Spleen (tissue), 11 donors: Measurements from ENCODE around the gene SLX4. TPM values are rescaled to one million over a fixed set of nuclear protein-coding genes. Genes with fewer than 3 reads are reported as not detected.

Source experiments
- DNase-seq: peaks from one replicate; pipeline ENCODE4 v3.0.0-alpha.2; 2020
- H3K27ac ChIP-seq, 8 donors: fragments of 200-600 bp; sonication (generic) in 7 of 8; 1 replicate in 4 of 8; 2 replicates in 4 of 8; pipeline versions ENCODE4 v1.5.0 to v1.8.0; 2016 to 2021; ENCODE audit warnings: inconsistent platforms in 4 of 8, mild to moderate bottlenecking in 4 of 8, moderate library complexity in 1 of 8
- H3K27me3 ChIP-seq, 7 donors: fragments of 200-600 bp; sonication (generic) in 6 of 7; replicated peaks in 1 of 7; 1 replicate in 4 of 7; 2 replicates in 3 of 7; pipeline versions ENCODE4 v1.5.0 to v1.8.0; 2016 to 2021; ENCODE audit warnings: inconsistent platforms in 3 of 7, mild to moderate bottlenecking in 1 of 7
- H3K36me3 ChIP-seq, 6 donors: fragments of 200-600 bp; sonication (generic) in 5 of 6; 1 replicate in 4 of 6; 2 replicates in 2 of 6; pipeline versions ENCODE4 v1.5.0 to v1.8.0; 2016 to 2021; ENCODE audit warnings: inconsistent platforms in 2 of 6
- H3K4me1 ChIP-seq, 6 donors: fragments of 200-600 bp; sonication (generic) in 5 of 6; 1 replicate in 3 of 6; 2 replicates in 3 of 6; pipeline versions ENCODE4 v1.5.0 to v1.8.0; 2016 to 2021; ENCODE audit warnings: inconsistent platforms in 3 of 6
- H3K4me3 ChIP-seq, 8 donors: fragments of 200-600 bp; sonication (generic) in 7 of 8; 1 replicate in 4 of 8; 2 replicates in 4 of 8; pipeline versions ENCODE4 v1.5.0 to v1.8.0; 2016 to 2021; ENCODE audit warnings: inconsistent platforms in 4 of 8, mild to moderate bottlenecking in 4 of 8, moderate library complexity in 2 of 8
- H3K9me3 ChIP-seq, 8 donors: fragments of 200-600 bp; sonication (generic) in 7 of 8; 1 replicate in 4 of 8; 2 replicates in 4 of 8; pipeline versions ENCODE4 v1.5.0 to v1.8.0; 2016 to 2021; ENCODE audit warnings: inconsistent platforms in 4 of 8
- POLR2A ChIP-seq, 3 donors: fragments of 450-650 bp; IDR thresholded peaks; one replicate each; pipeline ENCODE4 v1.5.1; 2017; ENCODE audit warnings: antibody characterized with exemption in 3 of 3, mild to moderate bottlenecking in 1 of 3
- POLR2AphosphoS5 ChIP-seq, 3 donors: sonication (generic); formaldehyde crosslinking; IDR thresholded peaks; one replicate each; pipeline ENCODE4 v1.5.1; 2017; ENCODE audit warnings: antibody characterized with exemption in 3 of 3
- WGBS, 5 donors: extraction: QIAGEN DNeasy Blood & Tissue Kit in 3 of 5; methylation state at CpG; one replicate each; pipeline versions ENCODE4 v1.1.5 to v1.1.7; 2013 to 2018; 5-methylcytosine and 5-hydroxymethylcytosine counted together
- intact Hi-C: fragments of 100-400 bp; cut with DNase I; formaldehyde crosslinking; loops from one replicate; pipeline ENCODE4 v1.15.0; 2023; ENCODE audit warnings: low total_unique reads
- polyA plus RNA-seq, 3 donors: library from polyadenylated mRNA; stranded (reverse); fragments of 200-250 nt; gene quantifications; one replicate each; pipeline ENCODE4 v1.2.1, GENCODE V29; 2013
- total RNA-seq, 7 donors: library from RNA; depleted of rRNA in 3 of 7; stranded (reverse); fragments of >200 nt in 3 of 7; fragmentation: NEBNext Ultra II Directional in 4 of 7; extraction: Animal tissue kit (Norgen Biotek cat#: 25700) in 4 of 7; gene quantifications; one replicate each; pipeline versions ENCODE4 v1.1.0 to v1.2.1, GENCODE V29; 2016 to 2021
- TF ChIP-seq, protein P1 (sequence below), 11 experiments: fragments of 200-600 bp in 7 of 11; fragments of 450-650 bp in 4 of 11; sonication (generic) in 4 of 11; IDR thresholded peaks in 8 of 11; conservative IDR thresholded peaks in 3 of 11; 1 replicate in 7 of 11; 2 replicates in 4 of 11; pipeline versions ENCODE4 v1.4.0 to v1.8.0; 2016 to 2021; ENCODE audit warnings: antibody characterized with exemption in 11 of 11, inconsistent platforms in 4 of 11, mild to moderate bottlenecking in 1 of 11
- donor health status: healthy with polysubstance abuse.
- donor health status: DM: no; HTN: no; CAD: no; lungs with moderate emphysema.
- donor health status: DM: no; HTN: no; CAD: no.
- donor health status: Bipolar disorder and iron deficiency.
- donor health status: healthy.
- donor health status: DM: no; HTN: no; CAD: no.
- donor health status: DM: yes; HTN: yes; CAD: no.

The SLX4 gene
- total and polyA plus RNA-seq, 10 donors, result 1.8 to 8.8 (median 7.0) TPM

GRCh38 chr16:3625911-3626732 is 14.7 kb upstream of the SLX4 start:
- H3K4me3 ChIP-seq, result no peak overlapping the region
- no peaks in the 10 kb centered on the region for H3K27me3 ChIP-seq
- H3K36me3 ChIP-seq, result no peaks in the 10 kb centered on the region
- TF ChIP-seq, protein P1, sequence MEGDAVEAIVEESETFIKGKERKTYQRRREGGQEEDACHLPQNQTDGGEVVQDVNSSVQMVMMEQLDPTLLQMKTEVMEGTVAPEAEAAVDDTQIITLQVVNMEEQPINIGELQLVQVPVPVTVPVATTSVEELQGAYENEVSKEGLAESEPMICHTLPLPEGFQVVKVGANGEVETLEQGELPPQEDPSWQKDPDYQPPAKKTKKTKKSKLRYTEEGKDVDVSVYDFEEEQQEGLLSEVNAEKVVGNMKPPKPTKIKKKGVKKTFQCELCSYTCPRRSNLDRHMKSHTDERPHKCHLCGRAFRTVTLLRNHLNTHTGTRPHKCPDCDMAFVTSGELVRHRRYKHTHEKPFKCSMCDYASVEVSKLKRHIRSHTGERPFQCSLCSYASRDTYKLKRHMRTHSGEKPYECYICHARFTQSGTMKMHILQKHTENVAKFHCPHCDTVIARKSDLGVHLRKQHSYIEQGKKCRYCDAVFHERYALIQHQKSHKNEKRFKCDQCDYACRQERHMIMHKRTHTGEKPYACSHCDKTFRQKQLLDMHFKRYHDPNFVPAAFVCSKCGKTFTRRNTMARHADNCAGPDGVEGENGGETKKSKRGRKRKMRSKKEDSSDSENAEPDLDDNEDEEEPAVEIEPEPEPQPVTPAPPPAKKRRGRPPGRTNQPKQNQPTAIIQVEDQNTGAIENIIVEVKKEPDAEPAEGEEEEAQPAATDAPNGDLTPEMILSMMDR (IDR thresholded peaks at IDR 0.05 in 8 of 11, conservative IDR thresholded peaks at IDR 0.05 in 3 of 11), result no peak
- TF ChIP-seq POLR2A (IDR thresholded peaks at IDR 0.05) (no peak), POLR2AphosphoS5 (IDR thresholded peaks at IDR 0.05) (no peak)
- DNase-seq, result no peak
- H3K9me3 ChIP-seq, result no peaks in the 10 kb centered on the region
- intact Hi-C loops, result no loop called here
- H3K27ac ChIP-seq, result peak overlapping the region; percentile 5 to 72 (median 42)
- H3K4me1 ChIP-seq, result peaks cover 4 to 68% (median 37%) of the 10 kb centered on the region in 6 donors
- WGBS, 5 donors, result 57 to 67% (median 60%) methylated on average over 4 of the region's 4 CpGs

DNA sequence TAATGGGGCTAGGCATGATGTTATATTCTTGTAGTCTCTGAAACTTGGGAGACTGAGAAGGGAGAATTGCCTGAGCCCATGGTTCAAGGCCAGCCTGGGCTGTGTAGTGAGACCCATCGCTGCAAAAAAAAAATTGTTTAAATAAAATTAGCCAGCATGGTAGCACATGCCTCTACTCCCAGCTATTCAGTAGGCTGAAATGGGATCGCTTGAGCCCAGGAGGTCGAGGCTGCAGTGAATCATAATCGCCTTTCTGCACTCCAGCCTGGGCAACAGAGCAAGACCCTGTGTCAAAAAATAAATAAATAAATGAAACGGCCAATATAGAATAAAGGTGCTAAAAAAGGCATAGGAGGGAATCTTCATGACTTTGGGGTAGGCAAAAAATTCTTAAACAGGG is 13.9 kb upstream of the SLX4 start:
- DNase-seq, result no peak
- Histone ChIP-seq H3K4me3 (no peak overlapping the region), H3K27ac (peak overlapping the region in 3 of 8 donors; percentile 44 to 72 (median 70)), H3K4me1 (peaks cover 4 to 68% (median 37%) of the 10 kb centered on the region in 6 donors), H3K36me3 (no peaks in the 10 kb centered on the region), H3K27me3 (no peaks in the 10 kb centered on the region), H3K9me3 (no peaks in the 10 kb centered on the region)
- intact Hi-C loops, result no loop called here
- TF ChIP-seq POLR2AphosphoS5 (IDR thresholded peaks at IDR 0.05) (no peak), POLR2A (IDR thresholded peaks at IDR 0.05) (no peak)
- TF ChIP-seq, protein P1 (IDR thresholded peaks at IDR 0.05 in 8 of 11, conservative IDR thresholded peaks at IDR 0.05 in 3 of 11), result no peak
- 87 to 91% (median 91%) methylated on average over 5 of the region's 5 CpGs for WGBS, 5 donors

- TF ChIP-seq POLR2A (IDR thresholded peaks at IDR 0.05) (no peak), POLR2AphosphoS5 (IDR thresholded peaks at IDR 0.05) (no peak)
- TF ChIP-seq, protein P1 (IDR thresholded peaks at IDR 0.05 in 8 of 11, conservative IDR thresholded peaks at IDR 0.05 in 3 of 11), result no peak
- 75 to 81% (median 79%) methylated on average over 3 of the region's 3 CpGs for WGBS, 5 donors
- no peak overlapping the region for H3K4me3 ChIP-seq
- no peak overlapping the region for H3K27ac ChIP-seq
- intact Hi-C loops, result no loop called here
- no peaks in the 10 kb centered on the region for H3K36me3 ChIP-seq
- no peaks in the 10 kb centered on the region for H3K9me3 ChIP-seq
- H3K27me3 ChIP-seq, result no peaks in the 10 kb centered on the region
- no peak for DNase-seq
- peaks cover 4 to 64% (median 34%) of the 10 kb centered on the region in 6 donors for H3K4me1 ChIP-seq
These were observed 12.2 kb upstream of the SLX4 start for GRCh38 chr16:3623642-3624041.

GRCh38 chr16:3618769-3619141 is 7.3 kb upstream of the SLX4 start:
- Histone ChIP-seq H3K27me3 (no peaks in the 10 kb centered on the region), H3K4me3 (no peak overlapping the region), H3K27ac (no peak overlapping the region), H3K4me1 (peaks cover 0 to 53% (median 6%) of the 10 kb centered on the region in 6 donors), H3K9me3 (no peaks in the 10 kb centered on the region), H3K36me3 (peaks cover 0 to 13% (median 0%) of the 10 kb centered on the region in 6 donors)
- 52 to 70% (median 59%) methylated on average over 3 of the region's 3 CpGs for WGBS, 5 donors
- TF ChIP-seq POLR2AphosphoS5 (IDR thresholded peaks at IDR 0.05) (no peak), POLR2A (IDR thresholded peaks at IDR 0.05) (no peak)
- TF ChIP-seq, protein P1 (IDR thresholded peaks at IDR 0.05 in 8 of 11, conservative IDR thresholded peaks at IDR 0.05 in 3 of 11), result no peak
- DNase-seq, result no peak
- intact Hi-C loops, result no loop called here
